T1000 (cell line): ENCODE results near the gene CREBBP.

Experiments used
- DNase-seq: peaks from one replicate; lab custom pipeline; 2025; ENCODE audit warnings: mixed read lengths; lab: John Stamatoyannopoulos, UW

CREBBP gene

GRCh38 chr16:3767333-3767986, 113.1 kb downstream of the CREBBP start:
- DNase-seq: no peak

GRCh38 chr16:3766177-3766576, 114.3 kb downstream of the CREBBP start:
- DNase-seq: no peak

GRCh38 chr16:3764409-3764808, 116.1 kb downstream of the CREBBP start:
- DNase-seq: no peak

GRCh38 chr16:3762107-3762750, 118.3 kb downstream of the CREBBP start:
- DNase-seq: no peak

GRCh38 chr16:3761375-3762106, 119.0 kb downstream of the CREBBP start:
- DNase-seq: no peak

GRCh38 chr16:3760518-3760917, 120.0 kb downstream of the CREBBP start:
- no peak for DNase-seq

GRCh38 chr16:3759736-3760135, 120.8 kb downstream of the CREBBP start:
- DNase-seq: no peak

GRCh38 chr16:3756113-3756512, 124.4 kb downstream of the CREBBP start:
- no peak for DNase-seq

GRCh38 chr16:3755249-3755648, 125.3 kb downstream of the CREBBP start:
- no peak for DNase-seq

GRCh38 chr16:3754772-3755171, 125.7 kb downstream of the CREBBP start:
- DNase-seq: no peak

- no peak for DNase-seq
These were observed 126.3 kb downstream of the CREBBP start for GRCh38 chr16:3754081-3754703.

- no peak for DNase-seq
These were observed 127.5 kb downstream of the CREBBP start for GRCh38 chr16:3752984-3753383.

- no peak for DNase-seq
These were observed 128.6 kb downstream of the CREBBP start for GRCh38 chr16:3751878-3752277.

GRCh38 chr16:3748307-3748706, 132.2 kb downstream of the CREBBP start:
- DNase-seq: no peak

- DNase-seq: no peak
These were observed 134.7 kb downstream of the CREBBP start for GRCh38 chr16:3745751-3746355.

- DNase-seq: no peak
These were observed 136.5 kb downstream of the CREBBP start for GRCh38 chr16:3744018-3744417.

- no peak for DNase-seq
These were observed 139.6 kb downstream of the CREBBP start for GRCh38 chr16:3740934-3741333.

- no peak for DNase-seq
These were observed 140.3 kb downstream of the CREBBP start for GRCh38 chr16:3740186-3740585.

GRCh38 chr16:3739636-3740035, 140.9 kb downstream of the CREBBP start:
- no peak for DNase-seq

- no peak for DNase-seq
These were observed 142.0 kb downstream of the CREBBP start for GRCh38 chr16:3738541-3738940.

GRCh38 chr16:3738128-3738527, 142.4 kb downstream of the CREBBP start:
- no peak for DNase-seq

- no peak for DNase-seq
These were observed 143.3 kb downstream of the CREBBP start for GRCh38 chr16:3737181-3737580.
